Kidney tubule cell (primary cell): ENCODE measurements around the gene LRRK1.

Experiments
- DNase-seq: peaks from one replicate; pipeline ENCODE4 v3.0.0-alpha.2; 2018; ENCODE audit warnings: low spot score

The LRRK1 gene

DNA sequence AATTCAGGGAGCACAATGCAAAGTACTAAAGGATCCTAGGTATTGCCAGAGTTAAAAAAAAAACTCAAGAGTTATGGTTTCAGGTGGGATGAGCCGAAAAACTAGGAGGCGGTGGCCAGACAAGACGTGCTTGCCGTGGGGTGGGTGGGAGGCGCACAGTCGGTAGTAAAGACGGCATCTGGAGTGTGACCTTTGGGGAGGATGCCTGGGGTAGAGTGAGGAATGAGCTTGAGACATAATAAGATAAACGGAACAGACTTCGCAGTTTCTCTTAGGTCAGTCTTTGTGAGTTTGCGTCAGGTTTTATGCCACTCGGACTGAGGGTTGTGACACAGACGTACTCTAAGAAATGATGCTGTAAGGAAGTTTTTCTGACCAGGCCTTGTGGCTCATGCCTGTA is 139.6 kb downstream of the LRRK1 start:
- DNase-seq: no peak

DNA sequence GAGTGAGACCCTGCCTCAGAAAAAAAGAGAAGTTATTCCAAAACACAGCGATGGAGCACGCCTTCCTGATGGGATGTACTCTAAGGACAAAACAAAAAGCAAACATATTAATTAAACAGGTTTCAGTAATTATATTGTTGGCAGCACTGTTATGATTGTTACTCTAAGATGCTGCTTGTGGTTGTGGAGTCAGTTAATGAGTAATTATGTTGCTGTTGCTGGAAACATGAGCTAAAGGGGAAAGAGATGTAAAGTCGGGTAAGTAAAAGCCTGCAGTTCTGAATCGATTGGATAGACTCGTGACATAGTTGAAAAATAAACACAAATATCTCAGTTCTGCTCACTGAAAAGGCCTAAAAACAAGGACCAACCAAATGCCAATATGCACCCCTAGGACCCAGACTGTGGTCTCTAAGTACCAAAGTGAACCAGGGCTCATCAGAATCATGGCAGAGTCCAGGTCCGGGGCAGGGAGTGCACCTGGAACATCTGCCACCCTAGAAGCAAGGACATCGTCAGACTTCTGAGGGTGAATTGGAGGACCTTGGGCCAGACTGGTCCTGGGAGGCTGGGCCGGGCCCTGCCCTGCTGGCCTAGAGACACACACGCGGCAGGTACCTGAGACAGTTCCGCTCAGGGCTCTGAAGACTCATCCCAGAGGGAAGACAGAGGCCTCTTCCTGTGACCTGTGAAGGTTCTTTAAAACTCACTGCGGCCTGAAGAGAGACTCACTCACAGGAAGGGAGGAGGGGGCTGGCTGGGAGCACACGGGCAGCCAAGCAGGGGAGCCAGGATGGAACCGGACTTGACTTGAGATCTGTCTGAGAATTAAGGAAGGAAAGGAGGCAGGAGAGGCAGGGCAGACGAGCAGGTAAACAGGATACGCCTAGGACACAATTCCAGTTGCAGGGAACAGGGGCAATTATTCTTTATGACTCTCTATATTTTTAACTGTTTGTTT is 140.5 kb downstream of the LRRK1 start:
- DNase-seq: no peak

DNA sequence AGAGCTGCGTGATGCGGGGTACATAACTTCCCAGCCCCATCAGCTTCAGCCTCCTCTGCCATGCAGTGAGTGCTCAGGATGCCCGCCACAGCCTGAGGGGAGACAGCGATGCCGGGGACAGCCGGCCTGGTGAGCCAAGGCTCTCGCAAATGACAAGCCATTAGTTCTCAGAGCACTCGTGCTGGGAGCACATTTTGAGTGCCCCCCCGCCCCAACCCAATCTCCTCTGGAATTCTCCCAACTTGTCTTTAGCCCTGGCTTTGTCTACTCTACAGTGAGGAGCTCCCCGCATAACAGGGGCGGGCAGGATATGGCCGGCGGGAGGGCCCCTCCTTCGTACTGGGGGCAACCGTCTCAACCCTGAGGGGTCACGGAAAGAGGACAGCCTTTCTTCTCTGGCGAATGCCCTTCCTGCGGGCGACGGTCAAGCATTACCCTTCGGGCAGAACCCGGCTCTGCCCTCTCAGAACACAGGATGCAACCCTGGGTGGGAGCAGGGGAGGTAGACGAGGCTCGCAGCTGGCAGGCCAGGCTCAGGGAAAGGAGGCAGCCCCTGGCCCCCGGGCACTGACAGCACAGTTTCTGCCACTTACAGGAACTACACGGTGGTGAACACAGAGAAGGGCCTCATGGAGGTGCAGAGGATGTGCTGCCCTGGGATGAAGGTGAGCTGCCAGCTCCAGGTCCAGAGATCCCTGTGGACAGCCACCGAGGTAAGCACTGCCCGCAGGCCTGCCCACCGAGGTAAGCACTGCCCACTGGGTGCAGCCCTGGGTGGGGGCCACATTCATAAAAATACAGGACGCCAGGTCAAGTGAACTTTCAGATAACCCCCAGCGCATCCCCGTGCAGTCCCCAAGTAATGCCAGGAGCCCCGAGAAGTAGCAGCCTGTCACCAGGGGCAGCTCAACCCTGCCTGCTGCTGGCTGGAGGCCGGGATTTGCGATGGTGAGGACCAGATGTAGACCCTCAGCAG is 141.7 kb downstream of the LRRK1 start:
- DNase-seq: no peak

DNA sequence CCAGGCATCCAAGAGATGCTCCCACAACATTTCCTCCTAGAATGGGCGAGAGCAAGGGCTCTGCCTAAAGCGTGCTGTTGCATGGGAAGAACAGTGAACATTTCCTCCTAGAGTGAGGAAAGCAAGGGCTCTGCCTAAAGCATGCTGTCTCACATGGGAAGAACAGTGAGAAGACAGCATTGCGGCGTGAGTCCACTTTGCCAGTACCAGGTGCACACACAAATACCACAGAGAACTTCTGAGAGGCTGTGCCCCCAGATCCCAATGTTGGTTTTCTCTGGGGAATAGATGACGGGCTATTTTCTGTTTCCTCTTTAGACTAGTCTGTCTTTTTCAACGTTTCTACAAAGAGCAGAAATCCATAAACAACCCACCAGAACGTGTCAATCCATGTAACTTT is 142.9 kb downstream of the LRRK1 start:
- DNase-seq: no peak

DNA sequence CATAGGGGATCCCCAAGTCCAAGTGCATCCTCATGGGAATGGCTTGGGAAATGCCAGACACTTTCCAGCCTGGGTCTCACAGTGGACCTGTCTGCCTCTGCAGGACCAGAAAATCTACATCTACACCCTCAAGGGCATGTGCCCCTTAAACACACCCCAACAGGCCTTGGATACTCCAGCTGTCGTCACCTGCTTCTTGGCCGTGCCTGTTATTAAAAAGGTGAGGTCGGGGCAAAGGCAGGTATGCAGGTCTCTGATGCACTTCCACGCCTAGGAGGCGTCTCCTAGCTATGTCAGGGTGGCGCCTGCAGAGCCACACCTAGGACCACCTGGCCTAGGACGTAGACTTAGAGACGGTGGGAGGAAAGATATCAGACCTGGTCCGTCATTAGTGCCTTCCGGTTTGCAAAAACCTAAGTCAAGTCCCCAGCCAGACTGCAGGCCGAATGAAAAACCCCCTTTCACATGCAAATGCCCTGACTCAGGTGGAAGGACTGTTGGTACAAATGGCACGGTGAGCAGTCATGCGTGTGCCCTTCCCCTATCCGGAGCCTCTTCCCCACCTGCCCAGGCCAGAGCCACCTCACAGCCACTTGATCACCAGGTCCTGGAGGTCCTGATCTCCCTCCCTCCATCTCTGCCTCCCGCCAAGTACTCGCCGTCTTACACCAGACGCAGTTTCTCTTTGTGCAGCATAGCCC is 143.5 kb downstream of the LRRK1 start:
- peak; percentile 55 for DNase-seq

DNA sequence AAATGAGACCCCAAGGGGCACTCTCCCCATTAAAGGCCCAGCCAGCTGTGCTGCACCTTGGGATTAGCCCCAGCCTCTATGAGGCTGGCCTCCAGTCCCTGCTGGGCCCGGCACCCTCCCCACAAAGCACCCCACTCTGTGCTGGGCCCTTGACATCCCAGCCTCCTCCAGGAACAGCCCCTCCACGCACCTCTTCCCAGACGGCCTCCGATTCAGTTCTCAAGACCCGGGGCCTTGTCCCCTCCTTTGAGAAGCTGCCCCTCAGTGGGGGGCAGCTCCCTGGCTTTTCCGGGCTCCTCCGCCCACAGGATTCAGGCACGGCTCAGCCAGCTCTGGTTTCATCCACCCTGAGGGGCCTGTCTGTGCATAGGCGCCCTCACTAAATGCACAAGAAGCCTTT is 144.1 kb downstream of the LRRK1 start:
- no peak for DNase-seq

DNA sequence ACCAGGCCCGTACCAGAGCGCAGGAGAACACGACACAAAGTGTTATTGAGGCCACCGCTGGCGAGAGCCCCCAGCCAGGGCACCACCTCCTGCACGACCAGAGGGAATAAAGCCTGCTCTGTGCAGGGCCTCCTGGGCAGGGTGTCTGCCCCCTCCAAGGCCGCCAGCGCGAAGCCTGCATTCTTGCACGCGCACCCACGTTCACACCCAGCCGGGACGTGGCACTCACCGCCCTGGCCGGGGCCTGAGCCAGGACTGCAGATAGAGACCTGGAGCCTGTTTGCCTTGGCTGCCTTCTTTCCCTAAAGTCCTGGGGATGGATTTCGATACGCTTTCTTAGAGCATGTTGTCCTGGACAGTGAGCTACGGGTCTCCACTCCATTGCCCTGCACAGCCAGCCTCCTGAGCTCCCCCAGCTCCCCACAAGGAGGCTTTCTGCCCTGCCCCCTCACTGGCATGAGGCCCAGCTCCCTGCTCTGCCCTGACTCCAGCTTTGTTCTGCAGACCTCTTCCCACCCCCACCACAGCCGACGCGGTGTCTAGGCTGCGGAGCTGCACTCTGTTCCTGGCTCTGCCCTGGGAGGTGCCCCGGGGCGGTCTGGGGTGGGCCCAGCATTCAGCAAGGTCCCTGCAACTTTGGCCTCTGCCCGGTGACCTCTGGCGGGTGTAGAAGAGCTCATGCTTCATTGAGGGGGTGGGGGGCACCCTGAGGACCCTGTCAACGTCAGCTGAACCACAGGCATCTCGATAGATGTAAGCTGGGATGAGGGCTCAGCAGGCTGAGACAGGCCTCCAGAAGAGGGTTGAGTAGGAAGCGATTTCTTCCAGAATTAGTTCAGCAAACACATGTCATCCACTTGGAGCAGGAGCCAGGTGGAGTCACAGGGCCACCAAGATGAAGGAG is 145.0 kb downstream of the LRRK1 start:
- DNase-seq: no peak

DNA sequence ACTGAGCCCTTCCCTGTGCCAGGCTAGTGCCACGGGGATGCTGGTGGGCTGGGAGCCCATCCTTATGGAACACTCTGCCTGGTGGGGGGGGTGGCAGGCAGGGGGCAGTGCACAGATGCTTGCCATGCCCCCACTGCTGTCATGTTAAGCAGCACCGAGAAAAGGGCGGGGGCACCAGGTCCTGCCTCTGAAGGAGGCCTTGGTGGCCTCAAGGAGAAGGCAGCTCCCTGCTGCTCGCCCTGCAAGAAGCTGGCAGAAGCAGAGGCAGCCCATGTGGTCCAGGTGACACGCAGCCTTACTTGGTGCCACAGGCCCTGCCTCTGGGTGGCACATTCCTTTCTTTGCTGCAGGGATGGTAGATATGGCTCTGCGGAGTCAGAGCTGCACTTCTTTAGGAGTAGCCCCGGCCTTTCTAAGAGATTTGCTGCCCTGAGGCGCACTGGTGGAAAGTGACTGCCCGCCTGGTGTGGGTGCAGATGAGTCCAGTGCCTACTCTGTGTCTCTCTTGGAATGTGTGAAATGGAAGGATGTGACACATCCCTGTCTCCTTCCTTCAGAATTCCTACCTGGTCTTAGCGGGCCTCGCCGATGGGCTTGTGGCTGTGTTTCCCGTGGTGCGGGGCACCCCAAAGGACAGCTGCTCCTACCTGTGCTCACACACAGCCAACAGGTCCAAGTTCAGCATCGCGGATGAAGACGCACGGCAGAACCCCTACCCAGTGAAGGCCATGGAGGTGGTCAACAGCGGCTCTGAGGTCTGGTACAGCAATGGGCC is 145.8 kb downstream of the LRRK1 start:
- DNase-seq: no peak

DNA sequence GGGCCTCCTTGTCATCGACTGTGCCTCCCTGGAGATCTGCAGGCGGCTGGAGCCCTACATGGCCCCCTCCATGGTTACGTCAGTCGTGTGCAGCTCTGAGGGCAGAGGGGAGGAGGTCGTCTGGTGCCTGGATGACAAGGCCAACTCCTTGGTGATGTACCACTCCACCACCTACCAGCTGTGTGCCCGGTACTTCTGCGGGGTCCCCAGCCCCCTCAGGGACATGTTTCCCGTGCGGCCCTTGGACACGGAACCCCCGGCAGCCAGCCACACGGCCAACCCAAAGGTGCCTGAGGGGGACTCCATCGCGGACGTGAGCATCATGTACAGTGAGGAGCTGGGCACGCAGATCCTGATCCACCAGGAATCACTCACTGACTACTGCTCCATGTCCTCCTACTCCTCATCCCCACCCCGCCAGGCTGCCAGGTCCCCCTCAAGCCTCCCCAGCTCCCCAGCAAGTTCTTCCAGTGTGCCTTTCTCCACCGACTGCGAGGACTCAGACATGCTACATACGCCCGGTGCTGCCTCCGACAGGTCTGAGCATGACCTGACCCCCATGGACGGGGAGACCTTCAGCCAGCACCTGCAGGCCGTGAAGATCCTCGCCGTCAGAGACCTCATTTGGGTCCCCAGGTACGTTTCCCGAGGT is 146.5 kb downstream of the LRRK1 start:
- DNase-seq: no peak

DNA sequence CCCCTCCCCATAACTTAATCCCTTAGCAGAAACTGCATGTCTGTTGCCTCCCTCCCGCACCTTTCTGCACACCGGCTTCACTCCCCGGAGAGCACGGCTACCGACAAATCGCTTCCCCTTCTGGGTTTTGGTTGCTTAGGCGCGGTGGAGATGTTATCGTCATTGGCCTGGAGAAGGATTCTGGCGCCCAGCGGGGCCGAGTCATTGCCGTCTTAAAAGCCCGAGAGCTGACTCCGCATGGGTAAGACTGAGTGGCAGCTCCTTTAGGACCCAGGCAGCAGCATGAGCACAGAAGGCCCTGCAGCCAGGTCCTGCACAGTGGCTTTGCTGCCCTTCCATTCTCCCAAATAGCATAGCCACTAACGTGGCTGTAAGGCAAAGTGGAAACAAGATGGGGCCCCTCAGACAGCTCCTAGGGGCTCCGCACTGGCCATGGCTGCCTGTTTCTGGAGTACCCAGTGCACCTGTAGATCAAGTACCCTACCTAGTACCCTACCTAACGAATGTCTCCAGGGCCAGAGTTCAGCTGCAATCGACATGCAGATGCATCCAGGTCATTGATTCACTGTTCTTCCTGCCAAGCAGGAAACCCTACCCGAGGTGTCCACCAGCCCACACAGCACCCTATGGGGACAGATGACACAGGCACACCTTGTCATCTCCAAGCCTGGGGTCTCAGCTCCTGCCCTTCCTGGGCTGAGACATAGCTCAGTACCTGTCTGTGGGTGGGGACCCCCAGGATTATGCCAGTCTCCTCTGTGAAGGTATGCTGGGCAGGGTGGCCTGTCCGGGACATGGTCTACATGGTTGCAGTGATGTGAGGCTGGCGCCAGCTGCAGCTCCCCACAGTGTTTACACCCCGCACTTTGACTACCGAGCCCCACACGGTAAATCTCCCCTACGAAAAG is 147.6 kb downstream of the LRRK1 start:
- no peak for DNase-seq

DNA sequence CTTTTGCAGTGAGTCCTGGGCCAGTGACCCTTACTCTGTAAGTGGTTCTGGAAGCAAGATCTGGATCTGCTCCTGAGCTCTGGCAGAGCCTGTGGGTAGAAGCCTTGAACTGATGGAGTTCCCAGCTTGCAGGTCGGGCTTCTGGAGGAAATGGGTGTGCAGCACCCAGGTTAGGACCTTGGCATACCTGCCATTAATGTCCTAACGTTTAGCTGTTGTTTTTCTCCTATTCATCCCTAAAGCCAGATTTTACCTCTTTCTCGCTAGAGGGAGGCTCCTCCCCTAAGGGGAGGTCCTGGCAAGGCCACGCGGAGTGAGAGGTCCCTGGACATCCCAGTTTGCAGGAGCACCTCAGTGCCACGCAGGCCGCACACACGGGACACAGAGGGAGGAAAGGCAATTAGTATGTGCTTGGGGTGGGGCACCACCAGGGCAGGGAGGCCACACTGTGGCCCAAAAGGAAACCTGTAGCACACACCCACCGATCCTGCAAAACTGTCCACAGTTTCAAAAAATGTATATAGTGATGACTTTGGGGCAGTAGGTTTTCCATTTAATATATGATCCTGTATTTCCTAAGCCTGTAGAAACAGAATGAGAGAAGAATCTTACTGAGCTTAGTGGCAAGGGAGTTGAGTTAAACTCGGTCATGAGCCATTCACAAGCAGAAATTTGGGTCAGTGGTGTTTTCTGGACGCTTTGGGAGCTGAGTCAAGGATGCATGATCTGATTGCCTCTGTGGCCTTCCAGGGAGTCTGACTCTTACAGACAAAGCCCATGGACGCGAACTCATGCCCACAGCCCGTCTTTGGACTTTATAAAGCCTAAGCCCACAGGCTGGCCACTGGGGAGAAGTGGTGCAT is 148.7 kb downstream of the LRRK1 start:
- no peak for DNase-seq

DNA sequence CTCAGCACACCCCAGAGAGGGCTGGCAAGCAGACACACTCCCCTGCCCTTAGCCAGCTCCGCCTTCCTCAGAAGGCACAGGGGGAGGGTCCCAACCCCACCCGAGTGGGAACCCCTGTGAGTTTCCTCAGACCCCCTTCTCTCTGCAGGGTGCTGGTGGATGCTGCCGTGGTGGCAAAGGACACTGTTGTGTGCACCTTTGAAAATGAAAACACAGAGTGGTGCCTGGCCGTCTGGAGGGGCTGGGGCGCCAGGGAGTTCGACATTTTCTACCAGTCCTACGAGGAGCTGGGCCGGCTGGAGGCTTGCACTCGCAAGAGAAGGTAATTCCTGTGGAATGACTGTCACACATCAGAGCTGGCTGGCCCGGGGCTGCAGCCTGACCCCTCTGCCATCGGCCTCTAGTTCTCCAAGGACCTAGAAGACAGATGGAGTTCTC is 149.4 kb downstream of the LRRK1 start:
- no peak for DNase-seq

DNA sequence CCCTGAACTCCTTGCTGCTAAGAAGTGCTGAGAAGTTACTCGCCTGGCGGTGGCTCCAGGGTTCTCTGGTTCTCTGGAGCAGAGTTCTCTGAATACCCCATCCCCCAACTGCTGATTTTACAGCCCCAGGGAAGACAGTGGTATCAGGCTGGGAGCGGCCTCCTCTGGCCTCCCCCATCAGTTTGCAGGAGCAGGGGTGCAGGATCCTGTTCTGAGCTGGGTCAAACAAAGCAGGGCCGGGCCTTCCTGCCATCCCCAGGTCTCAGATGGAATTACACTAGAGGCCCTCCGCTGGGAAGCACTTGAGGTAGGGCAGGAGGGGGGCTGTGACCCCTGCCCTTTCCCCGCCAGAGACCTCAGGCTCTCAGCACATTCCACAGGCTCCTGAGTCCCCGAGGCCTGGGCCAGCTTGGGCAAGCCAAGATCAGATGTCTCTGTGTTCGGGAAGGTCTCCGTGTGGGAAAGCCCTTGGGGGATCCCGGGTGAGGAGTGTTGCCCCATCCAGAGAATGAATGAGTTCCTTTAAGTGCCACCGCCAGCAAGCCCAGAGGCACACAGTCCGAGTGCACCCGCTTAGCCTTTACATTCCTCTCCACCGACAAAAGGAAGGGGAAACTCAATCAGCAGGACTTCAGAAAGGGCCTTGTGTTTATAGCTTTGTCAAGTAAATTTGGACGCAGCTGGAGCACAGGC is 149.9 kb downstream of the LRRK1 start:
- no peak for DNase-seq

DNA sequence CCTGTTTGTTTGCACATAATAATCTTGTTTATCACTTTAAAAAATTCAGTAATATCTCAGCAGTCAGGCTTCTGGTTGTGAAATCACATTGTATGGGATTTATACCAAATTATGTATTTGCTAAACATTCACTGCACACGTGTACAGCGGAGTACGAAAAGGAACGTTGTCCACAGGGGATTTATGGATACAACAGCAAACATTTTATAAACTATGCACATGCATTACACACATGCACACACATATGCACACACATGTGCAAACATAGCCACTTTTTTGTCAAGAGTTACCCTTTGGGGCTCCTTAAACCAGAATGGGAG is 150.5 kb downstream of the LRRK1 start:
- no peak for DNase-seq

DNA sequence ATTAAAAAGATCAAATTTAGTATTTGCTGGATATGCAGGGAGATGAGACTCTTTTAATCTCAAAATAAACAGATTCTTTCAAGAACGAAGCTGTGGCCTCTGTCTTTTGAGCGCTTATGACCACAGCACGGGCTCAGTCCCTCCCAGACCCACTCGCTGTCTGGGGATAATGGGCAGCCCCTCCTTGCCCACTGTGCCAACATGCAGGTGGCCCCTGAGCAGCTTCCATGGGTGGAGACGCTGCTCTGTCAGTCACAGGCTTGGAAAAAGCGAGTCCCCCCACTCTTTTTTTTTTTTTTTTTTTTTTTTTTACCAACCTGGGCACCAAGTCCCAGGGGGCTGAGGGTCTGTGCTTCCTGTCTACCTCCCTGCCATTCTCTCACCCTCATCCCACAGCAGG is 150.9 kb downstream of the LRRK1 start:
- no peak for DNase-seq

DNA sequence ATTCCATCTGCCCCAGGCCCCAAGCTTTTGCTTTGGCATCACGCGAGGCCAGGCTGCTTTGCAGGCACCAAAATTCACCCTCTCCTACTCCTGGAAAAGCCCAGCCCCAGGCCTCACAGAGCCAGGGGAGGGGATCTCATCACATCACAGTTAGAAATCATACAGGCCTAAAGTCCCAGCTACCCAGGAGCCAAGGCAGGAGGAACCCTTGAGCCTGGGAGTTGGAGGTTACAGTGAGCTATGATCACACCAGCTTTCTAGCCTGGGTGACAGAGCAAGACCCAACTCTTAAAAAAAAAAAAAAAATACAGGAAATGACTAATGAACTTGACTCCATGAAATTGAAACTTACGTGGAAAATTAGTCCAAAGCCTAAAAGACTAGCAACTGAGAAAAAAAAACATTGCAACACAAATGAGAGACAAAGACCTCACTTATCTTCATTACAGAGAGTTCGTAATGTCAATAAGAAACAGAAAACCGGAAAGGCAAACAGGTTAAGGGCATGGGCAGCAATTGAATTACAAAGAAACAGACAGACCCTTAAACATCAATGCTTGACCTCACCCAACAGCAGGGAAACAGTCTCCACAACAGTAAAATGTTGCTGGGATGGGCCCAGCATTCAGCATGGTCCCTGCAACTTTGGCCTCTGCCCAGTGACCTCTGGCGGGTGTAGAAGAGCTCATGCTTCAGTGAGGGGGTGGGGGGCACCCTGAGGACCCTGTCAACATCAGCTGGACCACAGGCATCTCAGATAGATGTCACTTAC is 151.5 kb downstream of the LRRK1 start:
- peak; percentile 76 for DNase-seq
